Lower leg skin (tissue), 3 donors: ENCODE measurements around the gene RAD23B.

Experiments used
- CTCF ChIP-seq, 3 donors: fragments of 450-650 bp; IDR thresholded peaks; one replicate each; pipeline ENCODE4 v1.5.1; 2016; ENCODE audit warnings: antibody characterized with exemption in 3 of 3, mild to moderate bottlenecking in 3 of 3, moderate library complexity in 2 of 3
- POLR2A ChIP-seq, 2 donors: fragments of 450-650 bp; IDR thresholded peaks; one replicate each; pipeline ENCODE4 v1.6.1; 2016 to 2017; ENCODE audit warnings: antibody characterized with exemption in 2 of 2, mild to moderate bottlenecking in 1 of 2, moderate library complexity in 1 of 2

- TF ChIP-seq CTCF (IDR thresholded peaks at IDR 0.05) (no peak), POLR2A (IDR thresholded peaks at IDR 0.05) (no peak)
These were observed 33.3 kb upstream of the RAD23B start for GRCh38 chr9:107249665-107250285.
